GM19193 (cell line): ENCODE measurements around the gene COP1.

ENCODE experiments used
- POLR2A ChIP-seq: IDR thresholded peaks from 4 replicates; pipeline ENCODE4 v1.6.1; 2011; ENCODE audit not compliant: insufficient read depth, insufficient read length; ENCODE audit errors: extremely low read depth

The COP1 gene

DNA sequence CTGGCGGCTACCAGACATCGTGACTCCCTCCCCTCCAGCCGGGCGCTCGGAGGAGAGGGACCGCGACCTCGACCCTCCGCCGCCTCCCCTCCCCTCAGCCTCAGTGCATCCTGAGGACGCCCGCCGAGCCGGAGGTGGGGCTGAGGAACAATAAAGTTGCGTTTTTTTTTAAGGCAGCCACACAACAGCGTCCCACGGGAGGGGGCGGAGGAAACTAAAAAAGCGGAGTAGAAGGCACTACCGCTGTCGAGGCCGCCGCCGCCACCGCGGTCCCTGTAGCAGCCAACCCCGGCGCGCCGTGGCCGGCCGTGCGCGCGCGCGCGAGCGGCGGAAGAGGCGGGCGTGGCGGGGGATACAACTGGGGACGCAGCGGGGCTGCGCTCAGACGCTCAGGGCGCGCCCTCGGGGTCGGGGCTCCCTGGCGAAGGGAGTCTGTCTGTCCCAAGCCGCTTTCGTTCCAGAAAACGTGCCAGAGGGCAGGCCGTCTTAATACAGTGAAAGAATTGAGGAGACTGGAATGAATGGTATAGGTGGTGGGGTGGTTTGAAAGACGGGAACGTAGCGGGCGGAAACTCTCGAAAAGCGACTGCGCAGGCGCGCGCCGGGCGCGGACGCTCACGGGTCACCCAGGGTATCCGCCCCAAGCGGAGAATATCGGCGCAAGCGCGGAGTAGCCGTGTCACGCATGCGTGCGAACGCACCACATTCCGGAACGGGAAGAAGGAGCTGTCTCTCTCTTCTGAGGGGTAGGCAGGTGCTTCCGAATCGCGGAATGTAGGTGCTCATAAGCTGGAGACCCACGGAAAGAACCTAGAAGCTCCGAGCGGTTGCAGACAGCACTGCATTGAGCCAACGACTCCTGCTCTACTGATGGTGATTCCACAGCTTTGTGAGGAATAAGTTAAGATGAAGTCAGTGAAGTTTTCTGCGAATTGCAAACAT is at the start of gene COP1:
Gene COP1, minus strand, starts transcription at position 326 of the 942 bp plus-strand sequence. Its CDS starts 308 bp downstream, at position 18.
- TF ChIP-seq POLR2A, result peak; percentile 97

DNA sequence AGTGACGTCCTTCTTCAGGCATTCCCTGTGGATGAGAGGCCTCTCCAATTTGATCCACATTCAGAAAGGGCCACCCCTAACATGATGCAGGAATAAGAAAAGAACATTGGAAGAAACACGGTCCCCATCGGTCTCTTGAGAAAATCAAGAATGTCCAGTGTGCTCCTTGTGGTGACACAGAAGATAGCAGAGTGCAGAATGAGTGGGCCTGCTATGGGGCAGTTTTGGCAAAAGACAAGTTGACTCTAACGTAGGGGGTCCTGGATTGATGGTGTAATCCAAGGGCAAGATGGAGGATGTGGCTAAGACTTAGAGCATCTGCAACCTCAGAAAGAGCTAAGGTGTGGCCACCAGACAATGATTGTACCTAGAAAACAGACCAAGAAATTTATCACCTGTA is 45.1 kb upstream of the COP1 start:
- TF ChIP-seq POLR2A, result no peak

- no peak for TF ChIP-seq POLR2A
Observed at GRCh38 chr1:176244851-176245250, 37.8 kb upstream of the COP1 start.

- TF ChIP-seq POLR2A, result no peak
Observed at GRCh38 chr1:176243746-176244145, 36.7 kb upstream of the COP1 start.

GRCh38 chr1:176241385-176242015 is 34.4 kb upstream of the COP1 start:
- TF ChIP-seq POLR2A, result no peak

- TF ChIP-seq POLR2A, result no peak
Observed at GRCh38 chr1:176227579-176227978, 20.5 kb upstream of the COP1 start.

DNA sequence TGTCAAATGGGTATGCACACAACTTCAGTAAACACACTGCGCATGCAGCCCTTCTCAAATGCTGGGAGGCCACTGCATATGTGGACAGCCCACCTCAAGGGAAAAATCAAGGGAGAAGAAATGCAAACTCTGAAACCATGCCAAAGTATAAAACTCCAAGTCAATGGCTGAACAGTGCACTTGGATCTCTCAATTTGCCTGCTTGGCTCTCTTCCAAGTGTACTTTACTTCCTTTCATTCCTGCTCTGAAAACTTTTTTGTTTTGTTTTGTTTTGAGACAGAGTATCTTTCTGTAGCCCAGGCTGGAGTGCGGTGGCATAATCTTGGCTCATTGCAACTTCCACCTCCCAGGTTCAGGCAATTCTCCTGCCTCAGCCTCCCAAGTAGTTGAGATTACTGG is 18.8 kb upstream of the COP1 start:
- TF ChIP-seq POLR2A, result no peak

GRCh38 chr1:176225479-176225875 is 18.4 kb upstream of the COP1 start:
- TF ChIP-seq POLR2A, result no peak

DNA sequence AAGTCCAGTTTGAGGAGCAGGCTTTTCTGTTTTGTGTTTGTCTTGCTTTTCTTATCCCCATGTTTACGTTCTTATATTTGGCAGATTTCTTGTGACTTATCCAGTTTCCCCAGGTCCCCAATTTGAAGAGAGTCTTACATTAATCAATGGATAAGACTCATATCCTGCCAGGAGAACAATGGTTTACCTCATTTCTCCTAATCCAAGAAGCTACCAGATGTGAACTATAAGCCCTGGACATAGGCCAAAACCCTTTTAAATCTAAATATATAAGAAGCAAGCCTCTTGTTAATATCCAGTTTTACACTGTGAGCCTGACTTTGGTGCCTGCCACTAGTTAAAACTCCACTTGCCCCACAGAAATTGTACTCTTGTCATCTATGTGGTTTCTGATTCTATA is 15.1 kb upstream of the COP1 start:
- no peak for TF ChIP-seq POLR2A

DNA sequence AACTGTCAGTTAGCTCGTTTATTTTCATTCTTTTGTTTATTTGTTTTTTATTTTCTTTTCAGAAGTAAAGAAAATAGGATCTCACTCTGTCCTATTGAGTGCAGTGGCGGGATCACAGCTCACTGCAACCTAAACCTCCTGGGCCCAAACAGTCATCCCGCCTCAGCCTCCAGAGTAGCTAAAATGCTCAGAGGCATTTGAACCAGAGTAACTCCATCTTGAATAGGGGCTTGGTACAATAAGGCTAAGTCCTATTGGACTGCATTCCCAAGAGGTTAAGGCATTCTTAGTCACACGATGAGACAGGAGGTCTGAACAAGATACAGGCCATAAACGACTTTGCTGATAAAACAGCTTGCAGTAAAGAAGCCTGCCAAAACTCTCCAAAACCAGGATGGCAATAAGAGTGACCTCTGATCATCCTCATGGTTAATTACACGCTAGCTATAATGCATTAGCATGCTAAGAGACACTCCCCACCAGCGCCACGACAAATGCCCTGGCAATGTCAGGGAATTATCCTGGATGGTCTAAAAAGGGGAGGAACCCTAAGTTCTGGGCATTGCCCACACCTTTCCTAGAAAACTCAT is 13.1 kb upstream of the COP1 start:
- no peak for TF ChIP-seq POLR2A

DNA sequence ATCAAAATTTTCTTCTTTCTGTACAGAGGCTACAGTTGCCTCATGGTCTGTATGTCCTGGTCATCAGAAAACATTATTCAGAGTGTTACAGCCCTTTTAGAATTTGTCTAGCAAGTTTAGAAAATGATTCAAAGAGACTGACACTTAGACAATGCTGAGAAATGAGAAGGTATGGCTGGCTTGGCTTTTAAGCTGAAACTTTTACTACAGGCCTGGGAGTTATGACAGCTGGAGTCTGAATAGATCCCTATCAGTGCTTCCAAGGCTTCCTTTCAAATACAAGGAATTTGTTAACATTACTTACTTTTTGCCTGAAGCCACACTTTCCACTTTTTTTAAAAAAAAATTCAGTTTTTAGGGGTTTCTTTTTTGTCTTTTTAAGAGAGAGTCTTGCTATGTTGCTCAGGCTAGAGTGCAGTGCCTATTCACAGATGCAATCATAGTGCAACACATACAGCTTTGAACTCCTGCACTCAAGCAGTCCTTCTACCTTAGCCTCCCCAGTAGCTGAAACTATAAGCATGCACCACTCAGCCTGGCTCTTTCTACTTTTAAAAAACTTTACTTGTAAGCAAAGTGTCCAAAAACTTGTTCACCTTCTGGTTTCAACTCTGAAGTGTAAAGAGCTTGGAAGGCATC is 10.5 kb upstream of the COP1 start:
- no peak for TF ChIP-seq POLR2A

DNA sequence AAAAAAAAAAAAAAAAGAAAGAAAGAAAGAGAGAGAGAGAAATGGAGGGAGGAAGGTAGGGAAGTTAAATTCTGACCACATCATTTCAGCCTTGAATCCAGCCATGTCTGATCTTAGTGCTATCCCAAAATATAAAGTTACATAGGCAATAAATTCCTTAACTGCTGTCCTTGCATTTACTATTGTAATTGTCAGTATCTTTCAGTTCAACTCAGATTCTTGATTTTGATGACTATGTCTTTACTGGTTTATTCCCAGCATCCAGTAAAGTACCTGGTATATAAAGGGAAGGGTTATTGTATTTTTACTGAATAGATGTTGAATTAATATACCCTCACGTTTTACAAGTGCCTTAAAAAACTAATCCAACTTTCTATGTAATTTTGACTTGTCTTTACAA is 8.9 kb upstream of the COP1 start:
- TF ChIP-seq POLR2A, result no peak

DNA sequence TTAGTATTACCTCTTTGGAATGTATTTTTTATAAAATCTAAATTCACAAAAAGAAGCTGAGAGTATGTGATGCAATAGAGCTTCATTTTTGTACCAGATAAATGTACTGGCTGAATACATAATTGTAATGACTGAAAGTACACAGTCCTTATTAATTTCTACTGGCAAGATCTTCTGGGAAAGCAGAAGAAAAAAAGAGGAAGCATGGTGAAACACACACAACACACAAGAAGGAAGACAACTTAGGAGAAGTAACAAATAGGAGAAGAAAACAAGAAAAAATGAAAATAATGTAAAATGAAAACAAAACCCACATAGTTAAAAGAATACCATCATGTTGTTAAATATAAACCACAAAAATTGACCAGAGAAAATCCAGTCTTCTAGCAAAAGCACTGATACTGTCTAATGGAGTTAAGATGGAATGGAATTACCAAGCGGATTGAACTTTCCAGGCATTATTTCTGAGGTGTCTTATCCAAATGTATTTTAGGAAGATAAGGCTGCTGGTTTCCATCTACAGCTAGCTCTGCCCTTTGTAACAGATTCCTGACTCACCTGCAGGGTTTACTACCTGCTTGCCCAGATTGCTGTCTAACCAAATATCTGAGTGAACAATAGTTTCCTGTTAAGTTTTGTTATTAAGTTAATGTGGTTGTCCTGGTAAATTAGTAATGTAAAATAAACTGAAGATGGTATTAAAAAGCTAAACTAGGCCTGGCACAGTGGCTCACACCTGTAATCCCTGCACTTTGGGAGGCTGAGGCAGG is 4.5 kb upstream of the COP1 start:
- no peak for TF ChIP-seq POLR2A

GRCh38 chr1:176208034-176208433 is 948 bp upstream of the COP1 start:
- TF ChIP-seq POLR2A, result no peak
